Measurements from ENCODE around the gene PEX11B.

- TF ChIP-seq CTCF (conservative IDR thresholded peaks at IDR 0.05) (no peak), EZH2 (IDR thresholded peaks at IDR 0.05; ENCODE audit: low read depth) (no peak)
Measured at GRCh38 chr1:145918992-145919939, 749 bp upstream of the PEX11B start.

Measured in PC-9 (cell line).